GM19438 (cell line): Measurements from ENCODE around the gene DIO3.

Source experiments
- ATAC-seq: cut with Tn5 transposase; IDR thresholded peaks from one replicate; pipeline ENCODE4 v1.9.1; 2021; ENCODE audit warnings: low read depth; ENCODE audit not compliant: unreplicated experiment

The DIO3 gene

DNA sequence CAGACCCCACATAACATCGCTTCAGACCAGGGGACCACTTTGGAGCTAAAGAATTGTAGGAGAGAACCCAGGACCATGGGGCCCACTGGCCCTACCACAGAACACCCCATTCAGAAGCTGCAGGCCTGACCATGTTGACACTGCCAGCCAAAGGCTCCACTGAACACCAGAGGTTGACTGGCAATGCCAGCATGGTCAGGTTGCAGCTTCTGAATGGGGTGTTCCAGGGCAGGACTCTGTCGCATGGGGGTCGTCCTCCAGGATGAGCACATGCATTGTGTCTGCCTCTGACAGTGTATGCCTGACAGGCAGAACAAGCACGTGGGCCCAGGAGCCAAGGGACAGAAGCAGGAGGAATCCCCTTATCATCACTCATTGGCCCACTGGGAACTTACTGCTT, 34.1 kb downstream of the DIO3 start:
- no peak for ATAC-seq

DNA sequence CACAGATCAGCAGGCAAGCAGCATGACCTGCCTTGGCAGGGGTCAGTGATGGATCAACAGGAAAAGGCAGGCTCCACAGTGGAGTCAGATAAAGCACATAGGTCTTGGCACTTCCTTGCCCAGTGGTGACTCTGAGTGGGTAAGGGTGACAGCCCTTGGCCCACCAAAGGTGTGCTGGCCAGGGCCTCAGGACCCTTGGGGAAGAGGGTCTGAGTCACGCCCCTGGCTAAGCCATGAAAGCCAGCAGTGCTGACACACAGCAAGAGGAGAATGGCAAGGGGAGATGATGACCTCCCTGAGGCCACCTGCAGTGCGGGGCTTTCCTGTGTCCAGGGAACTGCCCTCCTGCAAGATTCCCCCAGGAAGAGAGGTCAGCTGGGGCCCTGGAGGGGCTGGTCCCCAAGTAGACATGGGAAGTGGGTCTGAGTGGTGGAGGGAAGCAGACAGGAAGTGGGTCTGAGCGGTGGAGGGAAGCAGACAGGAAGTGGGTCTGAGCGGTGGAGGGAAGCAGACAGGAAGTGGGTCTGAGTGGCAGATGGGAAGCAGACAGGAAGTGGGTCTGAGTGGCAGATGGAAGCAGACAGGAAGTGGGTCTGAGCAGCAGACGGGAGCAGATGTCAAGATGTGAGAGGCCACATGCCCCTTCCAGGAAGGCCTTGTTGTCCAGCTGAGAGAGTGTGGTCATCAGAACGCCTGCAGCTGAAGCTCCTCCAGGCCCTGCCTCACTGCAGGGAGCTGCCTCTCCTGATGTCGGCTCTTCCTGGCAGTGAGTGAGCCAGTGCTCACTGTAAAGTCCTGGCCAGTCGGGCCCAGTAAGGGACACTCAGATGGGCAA, 34.8 kb downstream of the DIO3 start:
- no peak for ATAC-seq

DNA sequence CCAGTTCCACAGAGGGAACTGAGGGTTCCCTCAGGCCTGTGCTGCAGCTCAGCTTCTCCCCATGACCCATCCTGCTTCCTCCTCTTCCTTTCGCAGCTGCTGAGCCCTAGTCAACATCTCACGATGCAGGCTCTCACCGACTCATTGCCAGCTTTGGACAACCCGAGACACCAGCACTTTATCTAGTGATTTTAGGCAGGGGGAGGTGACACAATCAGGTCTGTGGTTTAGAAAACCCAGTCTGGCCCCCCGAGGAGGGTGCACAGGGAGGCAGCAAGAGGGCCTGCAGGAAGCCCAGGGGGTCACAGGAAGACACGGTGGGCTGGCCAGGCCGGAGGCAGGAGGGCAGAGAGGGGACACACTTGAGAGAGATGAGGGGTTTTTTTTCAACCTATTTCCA, 35.4 kb downstream of the DIO3 start:
- ATAC-seq = no peak

DNA sequence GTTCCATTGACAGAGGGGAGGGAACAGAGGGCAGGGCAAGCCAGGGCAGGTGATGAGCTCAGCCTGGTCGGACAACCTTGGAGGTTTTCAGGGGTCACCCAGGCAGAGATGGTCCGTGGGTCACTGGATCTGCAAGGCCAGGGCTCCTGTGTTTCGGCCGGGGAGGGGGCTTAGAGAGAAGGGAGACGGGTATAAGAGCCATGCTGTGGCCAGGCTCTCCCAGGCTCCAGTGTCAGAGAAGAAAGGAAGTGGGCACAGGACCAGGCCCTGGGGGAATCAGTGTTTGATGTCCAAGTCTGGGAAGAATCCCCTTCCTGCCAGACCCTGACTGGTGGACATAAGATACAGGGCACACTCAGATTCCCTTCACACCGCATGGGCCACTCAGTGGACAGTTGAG, 36.9 kb downstream of the DIO3 start:
- no peak for ATAC-seq

DNA sequence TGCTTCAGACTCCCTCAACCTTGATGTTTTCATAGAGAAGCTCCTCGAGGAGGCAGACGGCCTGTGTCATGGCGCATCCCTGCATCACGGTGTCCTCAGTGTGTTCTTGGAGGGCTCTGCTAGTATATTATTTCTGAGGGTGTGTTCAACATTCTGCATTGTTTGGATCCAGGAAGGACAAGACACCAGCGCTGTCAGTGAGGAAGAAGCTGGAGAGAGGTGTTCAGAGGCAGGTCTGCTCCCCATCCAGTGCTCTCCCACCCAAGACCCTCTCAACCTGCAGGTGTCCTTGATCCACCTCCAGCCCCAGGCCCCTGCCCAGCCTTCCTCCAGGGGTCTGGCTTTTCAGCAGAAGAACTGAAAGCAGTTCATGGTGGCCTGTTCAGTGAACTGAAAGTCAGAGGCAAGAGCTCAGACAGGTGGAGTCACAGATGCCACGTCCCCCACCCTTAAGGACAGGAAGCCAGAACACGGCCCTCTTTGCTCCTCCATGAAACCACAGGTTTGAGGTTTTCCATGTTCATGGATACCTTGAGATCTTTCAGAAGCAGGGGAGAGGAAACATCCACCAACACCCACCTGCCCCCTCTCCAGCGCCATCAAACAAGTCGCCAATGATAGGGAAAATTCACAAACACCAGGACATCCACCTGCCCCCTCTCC, 37.4 kb downstream of the DIO3 start:
- no peak for ATAC-seq

DNA sequence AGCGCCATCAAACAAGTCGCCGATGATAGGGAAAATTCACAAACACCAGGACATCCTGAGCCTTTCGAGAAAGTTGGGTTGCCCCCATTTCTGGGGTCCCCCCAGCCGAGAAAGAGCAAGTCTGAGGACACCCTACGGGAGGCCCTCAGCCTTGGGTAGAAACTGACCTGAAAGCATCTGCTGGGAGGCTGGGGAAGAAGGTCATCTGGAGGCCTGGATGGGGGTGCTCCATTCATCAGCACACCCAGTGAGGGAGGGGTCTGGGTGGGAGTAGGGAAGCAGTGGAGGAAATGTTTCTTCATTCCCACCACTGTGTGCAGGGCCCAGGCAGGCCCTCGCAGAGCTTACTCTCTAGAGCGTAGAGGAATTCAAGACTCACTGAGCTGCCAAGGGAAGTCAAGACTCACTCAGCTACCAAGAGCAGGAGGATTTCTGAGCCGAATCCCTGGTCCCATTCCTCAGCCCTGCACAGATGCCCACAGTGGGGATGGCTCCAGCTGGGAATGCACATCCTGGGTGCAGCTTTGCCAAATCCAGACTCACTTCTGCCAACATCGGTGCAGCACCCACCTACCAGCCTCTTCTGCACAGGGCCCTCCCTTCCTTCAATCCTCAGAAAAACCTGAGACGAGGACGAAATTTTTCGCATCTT, 38.1 kb downstream of the DIO3 start:
- no peak for ATAC-seq

DNA sequence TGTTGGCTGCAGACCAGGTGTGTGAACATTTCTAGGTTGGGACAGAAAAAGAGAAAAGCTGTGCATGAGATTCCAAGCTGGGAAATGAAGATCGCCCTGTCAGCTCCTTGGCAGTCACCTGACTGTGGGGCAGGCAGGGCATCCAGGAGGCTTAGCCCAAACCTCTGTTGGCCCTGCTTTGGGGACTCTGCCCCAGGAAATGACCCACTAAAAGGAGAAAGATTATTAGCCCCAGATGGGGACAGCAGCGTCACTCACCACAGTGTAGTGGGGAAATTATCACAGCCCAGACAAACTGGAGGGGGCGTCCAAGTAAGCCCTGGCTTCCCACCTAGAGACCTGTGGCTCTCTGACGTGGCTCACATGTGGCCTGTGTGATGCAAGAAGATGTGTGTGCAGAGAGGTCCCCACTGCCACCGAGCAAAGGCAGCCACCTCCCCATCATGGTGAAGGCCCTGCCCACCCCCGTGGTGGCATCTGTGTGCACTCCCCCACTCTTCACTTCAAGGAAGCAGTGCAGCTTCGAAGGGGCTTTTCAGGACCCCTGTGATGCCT, 39.1 kb downstream of the DIO3 start:
- ATAC-seq = no peak

DNA sequence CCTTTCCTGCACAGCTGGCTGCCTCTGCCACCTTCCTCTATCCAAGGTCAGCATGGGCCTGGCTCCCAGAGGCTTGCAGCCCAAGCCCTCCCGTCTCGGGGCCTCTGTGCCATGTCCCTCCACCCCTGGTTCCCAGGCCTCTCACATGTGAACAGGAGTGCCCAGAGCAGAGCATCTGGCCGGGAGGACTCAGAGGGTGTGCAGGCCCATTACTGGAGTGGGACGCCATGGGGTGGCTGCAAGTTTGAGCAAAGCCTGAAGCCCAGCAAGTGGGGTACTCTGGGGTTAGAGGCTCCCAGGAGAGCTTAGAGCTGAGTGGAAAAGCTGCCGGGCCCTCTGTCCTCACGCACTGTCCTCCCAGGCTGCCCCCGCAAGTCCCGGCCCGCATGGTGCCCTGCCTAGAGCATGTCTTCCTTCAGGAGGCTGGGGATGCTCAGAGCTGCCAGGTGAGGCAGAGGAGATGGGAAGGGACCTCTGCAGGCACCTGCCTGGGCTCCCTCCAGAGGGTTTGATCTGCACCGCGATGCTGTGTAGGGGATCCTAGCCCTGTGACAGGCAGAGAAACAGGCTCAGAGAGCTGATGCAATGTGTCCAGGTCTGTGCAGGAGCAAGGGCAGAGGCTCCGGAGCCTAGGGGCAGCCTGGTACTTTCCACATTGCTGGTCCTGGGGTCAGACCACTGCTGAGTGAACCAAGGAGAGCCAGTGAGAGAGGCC, 39.8 kb downstream of the DIO3 start:
- ATAC-seq = no peak

DNA sequence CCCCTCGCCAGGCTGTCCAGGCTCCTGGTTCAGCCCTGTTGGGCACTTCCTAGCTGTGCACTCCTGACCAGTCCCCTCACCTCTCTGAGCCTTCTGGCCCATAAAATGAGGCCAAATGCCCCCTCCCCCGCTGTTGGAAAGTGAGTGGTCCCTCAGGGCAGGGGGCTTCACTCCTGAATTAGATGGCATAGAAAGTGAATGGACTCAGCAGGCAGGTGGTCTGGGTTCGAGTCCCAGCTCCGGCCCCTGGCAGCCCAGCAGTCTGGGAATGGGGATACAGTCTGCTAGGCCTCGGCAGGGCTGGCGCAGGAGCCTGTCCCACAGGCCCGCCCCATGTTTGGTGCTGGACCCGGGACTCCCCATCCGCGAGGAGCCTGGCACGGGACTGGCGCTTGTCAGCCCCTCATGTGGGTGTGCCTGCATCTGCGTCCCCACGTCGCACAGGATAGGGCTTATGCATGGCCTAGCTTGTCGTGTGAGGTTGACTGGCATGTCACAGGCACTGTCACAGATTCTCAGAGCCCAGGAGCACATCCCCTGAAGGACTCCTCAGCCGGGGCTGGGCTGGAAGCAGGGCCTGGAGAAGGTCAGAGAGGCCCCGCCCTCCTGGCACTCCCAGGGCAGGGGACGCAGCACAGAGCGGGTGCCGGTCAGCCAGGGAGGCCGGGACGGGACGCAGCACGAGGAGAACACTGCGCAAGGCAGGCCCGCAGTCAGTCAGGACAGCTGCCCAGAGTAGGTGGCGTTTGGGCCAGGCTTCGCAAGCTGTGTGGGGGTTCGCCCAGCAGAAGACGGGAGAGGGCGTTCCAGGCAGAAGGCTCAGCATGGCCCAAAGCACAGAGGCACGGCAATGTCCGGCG, 40.5 kb downstream of the DIO3 start:
- ATAC-seq = no peak

DNA sequence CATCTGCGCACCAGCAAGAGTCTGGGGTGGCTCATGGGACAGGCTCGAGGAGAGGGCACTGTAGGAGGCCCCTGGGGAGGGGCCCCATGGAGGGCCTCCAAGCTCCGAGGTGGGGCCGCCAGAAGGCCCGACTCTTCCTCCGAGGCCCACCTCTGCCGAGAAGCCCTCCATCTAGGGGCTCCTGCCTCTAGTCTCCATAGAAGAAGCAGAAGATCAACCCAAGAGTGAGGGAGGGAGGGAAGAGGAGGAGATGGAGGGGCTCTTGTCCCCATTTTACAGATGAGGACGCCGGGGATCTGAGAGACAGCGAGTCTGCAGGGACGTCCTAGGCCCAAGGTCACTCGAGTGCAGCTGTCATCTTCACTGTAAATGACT, 41.2 kb downstream of the DIO3 start:
- no peak for ATAC-seq

DNA sequence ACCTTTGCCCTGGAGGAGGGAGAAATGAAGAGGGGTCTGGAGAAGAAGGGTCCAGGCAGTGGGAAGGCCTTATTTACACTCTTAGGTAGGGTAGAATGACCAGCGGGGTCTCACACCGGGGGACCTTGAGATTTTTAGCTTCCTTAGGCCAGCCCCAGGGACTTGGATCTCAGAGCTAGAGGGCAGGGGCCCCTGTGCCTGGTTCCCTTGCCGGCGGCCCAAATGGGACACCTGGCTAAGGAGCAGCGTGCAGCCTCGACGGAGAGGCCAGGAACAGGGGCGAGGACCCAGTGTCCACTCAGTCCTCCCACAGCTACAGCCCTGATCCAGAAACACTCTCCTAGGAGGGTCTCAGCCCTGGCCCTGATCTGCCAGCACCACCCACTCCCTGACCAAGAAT, 41.8 kb downstream of the DIO3 start:
- ATAC-seq = no peak

DNA sequence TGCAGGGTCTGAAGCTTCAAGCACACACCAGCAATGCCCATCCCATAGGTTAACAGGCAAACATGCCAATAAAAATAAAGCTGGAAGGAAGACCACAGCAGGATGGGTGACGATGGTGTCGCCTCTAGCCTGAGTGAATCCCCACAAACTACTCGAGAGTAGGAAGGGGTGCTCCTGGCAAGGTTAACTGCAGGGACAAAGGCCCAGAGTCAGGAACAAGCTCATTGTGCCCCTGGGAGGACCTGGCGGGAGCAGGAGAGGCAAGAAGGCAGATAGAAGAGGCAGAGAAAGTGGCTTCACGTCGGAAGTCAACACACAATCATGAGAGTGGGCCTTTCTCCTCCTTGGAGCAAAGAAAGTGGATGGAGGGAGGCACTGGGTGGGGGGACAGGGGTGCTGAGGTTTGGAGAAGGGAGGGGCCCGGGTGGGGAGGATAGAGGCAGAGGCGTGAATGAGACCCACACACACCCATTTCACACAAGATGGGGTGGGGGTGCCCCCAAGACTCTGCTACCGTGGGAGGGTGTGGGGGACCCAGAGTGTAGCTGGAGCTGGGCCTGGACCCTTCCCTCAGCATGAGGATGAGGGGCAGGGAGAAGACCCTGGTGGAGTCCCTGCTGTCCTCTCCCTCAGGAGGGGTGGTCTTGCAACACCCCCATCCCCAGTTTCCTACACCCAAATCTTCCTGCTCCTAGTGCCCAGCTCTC, 43.1 kb downstream of the DIO3 start:
- no peak for ATAC-seq

DNA sequence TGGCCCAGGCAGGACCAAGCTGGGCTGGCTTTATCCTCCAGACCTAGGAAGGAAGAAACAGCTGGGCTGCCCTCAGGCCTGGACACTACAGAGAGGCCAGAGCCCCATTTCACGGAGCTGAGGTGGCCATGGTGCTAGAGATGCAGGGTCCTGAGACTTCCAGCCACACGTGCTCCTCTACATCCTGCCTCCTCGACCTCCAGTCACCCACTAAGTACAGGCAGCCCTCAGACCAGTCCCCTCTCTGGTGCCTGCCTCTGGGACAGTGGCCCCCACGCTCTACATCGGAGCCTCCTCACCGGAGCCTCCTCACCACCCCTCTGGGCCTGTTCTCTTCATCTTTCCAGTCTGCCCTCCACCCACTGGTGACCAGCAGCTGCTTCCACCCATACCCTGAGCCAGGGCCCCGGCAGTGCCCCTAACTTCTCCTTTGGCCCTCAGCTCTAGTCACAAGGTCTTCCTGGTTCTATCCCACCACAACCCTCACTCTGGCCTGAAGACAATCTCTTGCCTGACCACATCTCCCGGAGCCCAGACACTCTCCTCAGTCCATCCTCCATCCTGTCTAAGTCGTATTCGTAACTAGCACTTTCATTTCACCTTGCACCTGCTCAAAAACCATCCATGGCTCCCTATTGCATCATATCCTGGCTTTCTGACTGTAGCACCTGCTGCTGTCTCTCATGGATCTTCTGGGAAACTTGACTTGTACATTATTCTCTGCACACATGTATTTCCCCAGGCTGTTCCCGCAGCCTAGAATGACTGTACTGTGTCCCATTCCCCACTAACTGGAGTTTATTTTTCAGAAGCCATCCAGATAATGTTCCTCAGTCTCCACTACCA, 43.9 kb downstream of the DIO3 start:
- no peak for ATAC-seq

DNA sequence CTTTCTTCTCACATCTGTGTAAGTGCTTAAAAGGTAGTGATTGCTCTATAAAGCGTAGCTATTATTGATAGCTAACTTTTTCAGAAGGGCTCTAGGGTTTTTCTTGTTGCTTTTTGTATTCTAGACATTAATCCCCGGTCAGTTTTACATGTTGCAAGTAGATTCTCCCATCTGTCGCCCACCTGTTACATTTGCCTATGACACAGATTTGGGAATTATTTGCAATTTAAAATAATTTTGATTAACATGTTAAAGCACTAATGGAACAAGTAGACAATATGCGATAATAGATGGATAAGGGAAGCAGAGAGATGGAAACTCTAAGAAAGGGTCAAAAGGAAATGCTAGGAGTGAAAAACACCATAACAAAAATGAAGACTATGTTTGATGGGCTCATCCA, 44.5 kb downstream of the DIO3 start:
- no peak for ATAC-seq
